Measurements from ENCODE around the gene COL27A1.

COL27A1 gene

GRCh38 chr9:114264806-114265550, 109.6 kb downstream of the COL27A1 start:
- Histone ChIP-seq H3K27ac (ENCODE audit: low read depth, low read length) (no peak overlapping the region), H3K4me3 (ENCODE audit: low read depth in 1 of 5, low read length in 5 of 5) (no peak overlapping the region), H3K36me3 (ENCODE audit: control insufficient read depth in 5 of 5, insufficient read depth in 5 of 5, low read length in 5 of 5) (peaks cover 0 to 3% (median 0%) of the 10 kb centered on the region in 5 donors), H3K9ac (ENCODE audit: low read length in 5 of 5) (no peak overlapping the region), H3K9me3 (ENCODE audit: control insufficient read depth in 5 of 5, low read length in 5 of 5) (no peaks in the 10 kb centered on the region), H3K4me1 (ENCODE audit: control insufficient read depth in 5 of 5, insufficient read depth in 5 of 5, low read length in 5 of 5) (no peaks in the 10 kb centered on the region), H3K27me3 (ENCODE audit: control insufficient read depth in 5 of 5, insufficient read depth in 4 of 5, low read length in 5 of 5) (peaks cover 0 to 5% (median 0%) of the 10 kb centered on the region in 5 donors)

- Histone ChIP-seq H3K36me3 (ENCODE audit: control insufficient read depth in 5 of 5, insufficient read depth in 5 of 5, low read length in 5 of 5) (peaks cover 0 to 3% (median 0%) of the 10 kb centered on the region in 5 donors), H3K9me3 (ENCODE audit: control insufficient read depth in 5 of 5, low read length in 5 of 5) (no peaks in the 10 kb centered on the region)
These were observed 111.6 kb downstream of the COL27A1 start for GRCh38 chr9:114266969-114267368.

GRCh38 chr9:114269023-114269422, 113.7 kb downstream of the COL27A1 start:
- H3K27ac ChIP-seq (ENCODE audit: low read depth, low read length): no peak overlapping the region
- no peaks in the 10 kb centered on the region for H3K4me1 ChIP-seq (ENCODE audit: control insufficient read depth in 5 of 5, insufficient read depth in 5 of 5, low read length in 5 of 5)
- peaks cover 0 to 3% (median 0%) of the 10 kb centered on the region in 5 donors for H3K27me3 ChIP-seq (ENCODE audit: control insufficient read depth in 5 of 5, insufficient read depth in 4 of 5, low read length in 5 of 5)
- H3K9me3 ChIP-seq (ENCODE audit: control insufficient read depth in 5 of 5, low read length in 5 of 5): no peaks in the 10 kb centered on the region
- H3K36me3 ChIP-seq (ENCODE audit: control insufficient read depth in 5 of 5, insufficient read depth in 5 of 5, low read length in 5 of 5): peaks cover 0 to 3% (median 0%) of the 10 kb centered on the region in 5 donors
- H3K9ac ChIP-seq (ENCODE audit: low read length in 5 of 5): no peak overlapping the region
- H3K4me3 ChIP-seq (ENCODE audit: low read depth in 1 of 5, low read length in 5 of 5): no peak overlapping the region

More at GRCh38 chr9:114266969-114267368, 111.6 kb downstream of the COL27A1 start:
- H3K4me3 ChIP-seq (ENCODE audit: low read depth in 1 of 5, low read length in 5 of 5): no peak overlapping the region
- H3K27me3 ChIP-seq (ENCODE audit: control insufficient read depth in 5 of 5, insufficient read depth in 4 of 5, low read length in 5 of 5): peaks cover 0 to 5% (median 0%) of the 10 kb centered on the region in 5 donors
- no peak overlapping the region for H3K9ac ChIP-seq (ENCODE audit: low read length in 5 of 5)
- H3K27ac ChIP-seq (ENCODE audit: low read depth, low read length): no peak overlapping the region
- H3K4me1 ChIP-seq (ENCODE audit: control insufficient read depth in 5 of 5, insufficient read depth in 5 of 5, low read length in 5 of 5): no peaks in the 10 kb centered on the region

GRCh38 chr9:114270120-114270975, 115.0 kb downstream of the COL27A1 start:
- Histone ChIP-seq H3K4me1 (ENCODE audit: control insufficient read depth in 5 of 5, insufficient read depth in 5 of 5, low read length in 5 of 5) (no peaks in the 10 kb centered on the region), H3K27me3 (ENCODE audit: control insufficient read depth in 5 of 5, insufficient read depth in 4 of 5, low read length in 5 of 5) (peaks cover 0 to 3% (median 0%) of the 10 kb centered on the region in 5 donors), H3K9me3 (ENCODE audit: control insufficient read depth in 5 of 5, low read length in 5 of 5) (no peaks in the 10 kb centered on the region), H3K27ac (ENCODE audit: low read depth, low read length) (no peak overlapping the region), H3K36me3 (ENCODE audit: control insufficient read depth in 5 of 5, insufficient read depth in 5 of 5, low read length in 5 of 5) (peaks cover 0 to 3% (median 0%) of the 10 kb centered on the region in 5 donors), H3K9ac (ENCODE audit: low read length in 5 of 5) (no peak overlapping the region), H3K4me3 (ENCODE audit: low read depth in 1 of 5, low read length in 5 of 5) (no peak overlapping the region)

- Histone ChIP-seq H3K4me1 (ENCODE audit: control insufficient read depth in 5 of 5, insufficient read depth in 5 of 5, low read length in 5 of 5) (peaks cover 0 to 3% (median 0%) of the 10 kb centered on the region in 5 donors), H3K27me3 (ENCODE audit: control insufficient read depth in 5 of 5, insufficient read depth in 4 of 5, low read length in 5 of 5) (peaks cover 0 to 3% (median 0%) of the 10 kb centered on the region in 5 donors), H3K9me3 (ENCODE audit: control insufficient read depth in 5 of 5, low read length in 5 of 5) (no peaks in the 10 kb centered on the region), H3K36me3 (ENCODE audit: control insufficient read depth in 5 of 5, insufficient read depth in 5 of 5, low read length in 5 of 5) (peaks cover 0 to 2% (median 0%) of the 10 kb centered on the region in 5 donors), H3K4me3 (ENCODE audit: low read depth in 1 of 5, low read length in 5 of 5) (no peak overlapping the region), H3K27ac (ENCODE audit: low read depth, low read length) (no peak overlapping the region), H3K9ac (ENCODE audit: low read length in 5 of 5) (no peak overlapping the region)
These were observed 116.5 kb downstream of the COL27A1 start for GRCh38 chr9:114271556-114272510.

- peaks cover 0 to 2% (median 0%) of the 10 kb centered on the region in 5 donors for H3K36me3 ChIP-seq (ENCODE audit: control insufficient read depth in 5 of 5, insufficient read depth in 5 of 5, low read length in 5 of 5)
- no peak overlapping the region for H3K4me3 ChIP-seq (ENCODE audit: low read depth in 1 of 5, low read length in 5 of 5)
- no peak overlapping the region for H3K27ac ChIP-seq (ENCODE audit: low read depth, low read length)
- H3K9me3 ChIP-seq (ENCODE audit: control insufficient read depth in 5 of 5, low read length in 5 of 5): no peaks in the 10 kb centered on the region
- peaks cover 0 to 8% (median 0%) of the 10 kb centered on the region in 5 donors for H3K27me3 ChIP-seq (ENCODE audit: control insufficient read depth in 5 of 5, insufficient read depth in 4 of 5, low read length in 5 of 5)
- peaks cover 0 to 7% (median 0%) of the 10 kb centered on the region in 5 donors for H3K4me1 ChIP-seq (ENCODE audit: control insufficient read depth in 5 of 5, insufficient read depth in 5 of 5, low read length in 5 of 5)
- no peak overlapping the region for H3K9ac ChIP-seq (ENCODE audit: low read length in 5 of 5)
These were observed 117.5 kb downstream of the COL27A1 start for GRCh38 chr9:114272739-114273431.

GRCh38 chr9:114273461-114273881, 118.1 kb downstream of the COL27A1 start:
- no peak overlapping the region for H3K9ac ChIP-seq (ENCODE audit: low read length in 5 of 5)
- H3K36me3 ChIP-seq (ENCODE audit: control insufficient read depth in 5 of 5, insufficient read depth in 5 of 5, low read length in 5 of 5): peaks cover 0 to 2% (median 0%) of the 10 kb centered on the region in 5 donors
- no peaks in the 10 kb centered on the region for H3K9me3 ChIP-seq (ENCODE audit: control insufficient read depth in 5 of 5, low read length in 5 of 5)
- H3K27me3 ChIP-seq (ENCODE audit: control insufficient read depth in 5 of 5, insufficient read depth in 4 of 5, low read length in 5 of 5): peaks cover 0 to 8% (median 0%) of the 10 kb centered on the region in 5 donors
- peaks cover 0 to 7% (median 0%) of the 10 kb centered on the region in 5 donors for H3K4me1 ChIP-seq (ENCODE audit: control insufficient read depth in 5 of 5, insufficient read depth in 5 of 5, low read length in 5 of 5)
- no peak overlapping the region for H3K27ac ChIP-seq (ENCODE audit: low read depth, low read length)
- no peak overlapping the region for H3K4me3 ChIP-seq (ENCODE audit: low read depth in 1 of 5, low read length in 5 of 5)

- Histone ChIP-seq H3K27me3 (ENCODE audit: control insufficient read depth in 5 of 5, insufficient read depth in 4 of 5, low read length in 5 of 5) (peaks cover 0 to 8% (median 0%) of the 10 kb centered on the region in 5 donors), H3K9me3 (ENCODE audit: control insufficient read depth in 5 of 5, low read length in 5 of 5) (no peaks in the 10 kb centered on the region), H3K4me1 (ENCODE audit: control insufficient read depth in 5 of 5, insufficient read depth in 5 of 5, low read length in 5 of 5) (peaks cover 0 to 7% (median 0%) of the 10 kb centered on the region in 5 donors), H3K4me3 (ENCODE audit: low read depth in 1 of 5, low read length in 5 of 5) (no peak overlapping the region), H3K27ac (ENCODE audit: low read depth, low read length) (no peak overlapping the region), H3K9ac (ENCODE audit: low read length in 5 of 5) (no peak overlapping the region), H3K36me3 (ENCODE audit: control insufficient read depth in 5 of 5, insufficient read depth in 5 of 5, low read length in 5 of 5) (peaks cover 0 to 2% (median 0%) of the 10 kb centered on the region in 5 donors)
These were observed 118.9 kb downstream of the COL27A1 start for GRCh38 chr9:114274217-114274616.
